Cerebellar cortex (tissue), 1 donor: ENCODE data around the gene IL4R.

Experiments used
- DNase-seq: peaks from one replicate; pipeline ENCODE4 v3.0.0-alpha.2; 2015; ENCODE audit warnings: low spot score

Gene IL4R

DNA sequence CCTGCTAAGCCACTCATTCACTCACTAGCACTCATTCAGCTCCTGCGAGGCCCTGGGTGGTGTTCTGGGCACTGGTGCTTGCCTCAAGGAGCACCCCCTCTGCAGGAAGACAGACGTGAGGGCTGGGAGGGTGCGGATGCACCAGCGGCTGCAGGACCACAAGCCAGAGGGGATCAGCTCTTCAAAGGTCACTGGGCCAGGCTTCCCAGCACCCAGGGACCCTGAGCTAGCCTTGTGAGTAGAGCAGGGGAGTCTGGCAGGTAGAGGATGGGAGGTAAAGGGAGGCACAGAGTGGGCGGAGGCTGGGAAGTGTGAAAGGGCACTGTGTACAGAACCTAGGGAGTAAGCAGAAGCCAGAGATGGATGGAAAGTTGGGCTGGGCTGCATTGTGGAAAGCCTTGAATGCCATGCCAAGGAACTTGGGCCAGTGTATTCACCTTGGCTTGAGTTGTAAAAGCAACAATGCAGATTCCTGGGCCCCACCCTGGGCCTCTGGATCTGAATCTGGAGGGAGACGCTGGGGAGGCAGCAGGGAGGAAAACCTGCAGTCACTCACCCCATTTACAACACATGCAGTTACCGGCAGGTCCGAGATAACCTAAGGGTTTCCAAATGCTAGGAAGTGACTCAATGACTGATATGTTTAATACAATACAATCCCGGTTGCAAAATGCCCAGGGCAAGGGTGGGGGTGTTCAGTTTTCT lies 1.7 kb downstream of the IL4R start:
- no peak for DNase-seq

- no peak for DNase-seq
Observed at GRCh38 chr16:27316038-27316680, 2.4 kb downstream of the IL4R start.

DNA sequence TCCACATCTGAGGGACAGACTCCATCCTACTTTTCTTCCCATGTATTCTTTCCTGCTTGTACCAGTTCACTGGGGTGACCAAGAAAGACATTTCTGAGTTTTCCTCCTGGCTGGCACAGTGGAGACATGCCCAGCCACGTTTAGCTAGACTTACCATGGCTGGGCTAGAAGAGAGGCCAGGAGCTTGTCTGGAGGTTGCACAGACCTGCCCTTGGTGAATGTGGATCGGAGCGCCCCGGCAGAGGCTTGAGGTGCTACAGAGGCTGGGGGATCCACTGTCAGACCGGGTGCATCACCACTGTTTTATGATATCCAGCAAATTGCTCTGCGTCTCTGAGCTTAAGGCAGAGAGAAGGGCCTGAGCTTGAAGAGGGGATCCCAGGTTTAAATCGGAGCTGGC lies 3.5 kb downstream of the IL4R start:
- no peak for DNase-seq

DNA sequence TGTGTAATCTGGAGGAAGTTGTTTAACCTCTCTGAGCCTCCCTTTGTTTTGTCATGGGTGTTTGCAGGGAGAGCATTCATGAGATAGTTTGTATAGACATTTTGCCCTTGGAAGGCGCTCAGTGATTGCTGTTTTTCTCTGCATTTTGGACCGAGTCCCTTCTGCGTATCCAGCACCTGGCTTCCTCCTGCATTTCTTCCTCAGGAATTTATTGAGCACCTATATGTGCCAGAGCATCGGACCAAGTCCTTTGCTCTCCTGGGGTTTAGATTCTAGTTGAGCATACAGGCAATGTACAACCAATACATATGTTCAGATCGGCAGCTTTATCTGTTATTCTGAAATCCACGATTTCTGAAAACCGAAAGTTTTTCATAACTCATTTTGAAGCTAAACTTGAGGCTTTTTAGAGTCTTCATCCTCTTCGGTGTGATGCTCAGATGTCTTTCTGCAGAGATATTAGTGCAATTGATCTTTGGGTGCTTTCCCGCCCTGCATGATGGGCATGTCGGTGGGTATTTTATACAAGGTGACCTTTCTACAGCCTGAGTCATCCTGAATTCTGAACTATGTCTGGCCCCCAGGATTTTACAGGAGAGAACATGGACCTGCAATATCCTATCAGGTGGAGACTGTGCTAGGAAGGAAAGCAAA lies 4.1 kb downstream of the IL4R start:
- no peak for DNase-seq

DNA sequence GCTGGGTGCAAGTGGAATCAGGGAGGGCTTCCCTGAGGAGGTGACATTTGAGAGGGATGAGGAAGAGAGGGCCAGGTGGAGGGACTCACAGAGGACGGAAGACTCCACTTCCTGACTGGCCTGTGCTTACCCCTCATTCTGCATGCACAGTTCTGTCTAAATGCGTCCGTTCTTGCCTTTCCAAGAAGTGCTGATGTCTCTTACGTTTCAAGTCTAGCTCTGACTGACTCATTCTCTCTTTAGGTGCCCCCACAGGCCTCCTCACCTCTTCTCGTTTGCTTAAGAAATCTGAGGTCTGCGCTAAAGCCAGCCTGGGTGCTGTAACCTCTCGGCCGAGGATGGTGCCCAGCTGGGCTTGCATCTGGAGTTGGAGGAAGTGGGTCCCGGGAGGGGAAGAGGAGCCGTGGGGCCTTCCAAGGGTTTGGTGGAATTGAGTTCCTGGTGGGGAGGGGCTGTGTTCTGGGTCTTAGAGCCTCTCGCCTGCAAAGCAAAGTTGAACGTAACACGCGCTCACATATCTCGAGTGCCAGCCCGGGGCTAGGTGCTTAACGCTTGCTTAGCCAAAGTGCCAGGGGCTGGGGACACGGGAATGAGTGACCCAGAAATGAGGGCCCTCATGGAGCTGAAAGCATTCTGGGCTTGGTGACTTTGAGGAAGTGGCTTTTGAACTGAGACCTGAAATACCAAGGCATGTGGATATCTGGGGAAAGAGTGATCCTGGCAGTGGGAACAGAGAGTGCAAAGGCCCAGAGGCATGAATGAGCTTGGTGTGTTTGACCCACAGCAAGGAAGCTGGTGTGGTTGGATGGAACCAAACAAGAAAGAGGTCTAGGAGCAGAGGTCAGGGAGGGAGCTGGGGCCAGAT lies 4.8 kb downstream of the IL4R start:
- DNase-seq: no peak

GRCh38 chr16:27319257-27319965 lies 5.6 kb downstream of the IL4R start:
- DNase-seq: no peak

GRCh38 chr16:27320261-27321012 lies 6.7 kb downstream of the IL4R start:
- DNase-seq: peak; percentile 19

GRCh38 chr16:27321013-27321915 lies 7.5 kb downstream of the IL4R start:
- no peak for DNase-seq

- DNase-seq: no peak
Observed at GRCh38 chr16:27322858-27323780, 9.3 kb downstream of the IL4R start.

- DNase-seq: no peak
Observed at GRCh38 chr16:27323781-27324561, 10.2 kb downstream of the IL4R start.

GRCh38 chr16:27324851-27325301 lies 11.1 kb downstream of the IL4R start:
- DNase-seq: no peak

DNA sequence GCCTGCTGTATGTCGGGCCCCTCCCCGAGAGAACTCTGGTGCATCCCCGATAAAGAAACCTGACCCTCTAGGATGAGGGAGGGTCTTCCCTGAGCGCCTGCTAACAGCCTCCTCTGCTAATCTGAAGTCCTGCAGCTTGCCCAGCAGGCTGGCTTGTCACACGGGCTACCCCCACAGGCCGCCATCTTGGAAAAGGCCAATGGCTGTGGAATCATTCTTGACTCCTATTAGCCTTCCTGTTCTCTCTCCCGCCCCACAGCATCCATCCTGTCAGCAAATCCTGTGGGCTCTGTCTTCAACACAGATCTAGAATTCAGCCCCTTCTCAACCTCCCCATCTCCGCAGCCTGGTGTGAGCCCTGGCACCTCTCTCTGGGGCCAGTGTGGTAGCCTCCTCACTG lies 12.0 kb downstream of the IL4R start:
- no peak for DNase-seq

- DNase-seq: no peak
Observed at GRCh38 chr16:27326251-27326650, 12.5 kb downstream of the IL4R start.

- DNase-seq: peak; percentile 13
Observed at GRCh38 chr16:27326738-27327585, 13.2 kb downstream of the IL4R start.

- no peak for DNase-seq
Observed at GRCh38 chr16:27327586-27327915, 13.8 kb downstream of the IL4R start.

DNA sequence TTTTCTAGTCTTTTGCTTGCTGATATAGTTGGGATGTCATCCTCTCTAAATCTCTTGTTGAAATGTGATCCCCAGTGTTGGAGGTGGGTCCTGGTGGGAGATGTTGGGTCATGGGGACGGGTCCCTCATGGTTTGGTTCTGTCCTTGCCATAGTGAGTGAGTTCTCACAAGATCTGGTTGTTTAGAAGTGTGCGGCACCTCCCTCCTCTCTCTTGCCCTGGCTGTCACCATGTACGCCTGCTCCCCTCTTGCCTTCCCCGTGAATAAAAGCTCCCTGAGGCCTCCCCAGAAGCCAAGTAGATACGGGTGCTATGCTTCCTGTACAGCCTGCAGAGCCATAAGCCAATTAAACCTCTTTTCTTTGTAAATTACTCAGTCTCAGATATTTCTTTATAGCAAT lies 15.2 kb downstream of the IL4R start:
- DNase-seq: no peak
